Measurements from ENCODE around the gene SLC25A10.

The SLC25A10 gene

DNA sequence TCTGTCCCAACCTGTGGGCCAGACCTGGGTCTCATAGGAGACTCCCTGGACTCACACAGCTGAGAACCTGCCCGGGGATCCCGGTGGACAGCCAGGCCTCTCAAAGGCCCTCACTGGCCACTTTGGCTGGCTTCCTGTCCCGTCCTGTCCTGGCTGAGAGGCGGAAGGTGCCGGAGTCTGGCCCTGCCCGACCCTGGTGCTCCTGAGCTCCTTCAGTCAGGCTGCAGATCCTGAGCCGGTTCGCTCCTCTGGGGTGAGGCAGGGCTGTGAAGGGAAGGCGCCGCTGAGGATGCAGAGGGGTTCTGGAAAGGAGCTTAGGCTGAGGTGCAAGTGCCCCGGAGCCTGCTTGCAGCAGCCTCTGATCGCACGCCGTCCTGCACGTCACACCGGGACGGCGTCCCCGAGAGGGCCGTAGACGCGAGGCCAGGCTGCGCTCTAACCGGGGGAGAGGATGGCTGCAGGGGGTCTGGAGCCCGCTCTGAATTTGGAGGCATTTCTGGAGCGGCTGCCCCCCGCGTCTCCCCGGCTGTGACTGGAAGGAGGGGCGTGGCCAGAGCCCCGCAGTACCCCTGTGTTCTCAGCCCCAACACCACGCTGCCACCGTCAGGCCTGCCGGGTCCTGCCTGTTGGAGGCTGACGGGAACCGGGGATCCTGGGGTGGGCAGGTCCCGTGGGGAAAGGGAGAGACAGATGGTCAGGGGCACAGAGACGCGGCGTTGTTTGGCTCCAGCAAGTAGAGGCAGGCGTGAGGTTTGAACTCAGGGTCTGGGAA is 24.1 kb upstream of the SLC25A10 start:
- no peak for DNase-seq (ENCODE audit: low read depth)

DNA sequence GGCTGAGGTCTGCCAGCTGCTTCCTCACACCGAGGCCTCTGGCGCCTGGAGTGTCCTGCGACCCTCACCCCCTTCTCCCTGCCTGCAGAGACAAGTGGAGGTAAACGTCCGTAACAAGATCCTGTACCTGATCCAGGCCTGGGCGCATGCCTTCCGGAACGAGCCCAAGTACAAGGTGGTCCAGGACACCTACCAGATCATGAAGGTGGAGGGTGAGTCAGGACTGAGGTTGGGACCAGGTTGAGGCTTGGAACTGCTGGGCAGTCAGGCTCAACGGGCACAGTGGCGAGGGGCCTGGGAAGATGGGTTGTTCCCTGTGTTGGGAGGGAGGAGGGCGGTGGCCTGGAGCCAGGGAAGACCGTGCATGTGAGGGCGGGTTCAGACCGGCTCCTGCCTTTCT is 23.5 kb upstream of the SLC25A10 start:
- DNase-seq (ENCODE audit: low read depth) = no peak

DNA sequence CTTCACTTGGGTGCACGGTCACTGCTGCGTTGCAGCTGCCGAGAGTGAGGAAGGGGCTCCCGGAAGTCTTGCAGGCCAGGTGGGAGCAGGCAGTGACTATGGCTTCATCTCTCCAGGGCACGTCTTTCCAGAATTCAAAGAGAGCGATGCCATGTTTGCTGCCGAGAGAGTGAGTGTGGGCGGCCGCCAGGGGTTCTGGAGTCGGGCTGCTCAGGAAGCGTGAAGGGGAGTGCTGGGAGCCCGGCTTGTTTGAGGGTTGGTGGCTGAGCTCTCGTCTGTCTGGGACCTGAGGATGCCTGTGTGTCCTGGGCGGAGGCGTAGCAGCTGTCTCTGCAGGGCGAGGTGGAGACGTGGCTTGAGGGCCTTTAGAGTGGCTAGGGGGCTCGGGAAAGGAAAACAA is 22.0 kb upstream of the SLC25A10 start:
- DNase-seq (ENCODE audit: low read depth) = no peak

DNA sequence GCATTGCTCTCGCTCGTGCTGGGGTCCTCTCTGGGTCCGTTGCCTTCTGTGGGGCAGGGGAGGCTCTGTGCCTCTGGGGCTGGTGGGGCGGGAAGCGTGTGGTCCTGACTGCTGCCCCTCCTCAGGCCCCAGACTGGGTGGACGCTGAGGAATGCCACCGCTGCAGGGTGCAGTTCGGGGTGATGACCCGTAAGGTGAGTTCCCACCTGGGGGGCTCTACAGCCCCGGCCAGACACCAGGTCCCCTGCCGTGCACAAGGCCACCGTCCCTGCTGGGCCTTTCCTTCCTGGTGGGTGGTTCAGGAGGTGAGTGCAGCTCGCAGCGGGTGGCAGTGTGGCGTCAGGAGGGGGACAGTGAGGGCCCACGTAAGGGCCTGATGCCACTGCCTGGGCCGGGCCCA is 21.5 kb upstream of the SLC25A10 start:
- DNase-seq (ENCODE audit: low read depth) = no peak

DNA sequence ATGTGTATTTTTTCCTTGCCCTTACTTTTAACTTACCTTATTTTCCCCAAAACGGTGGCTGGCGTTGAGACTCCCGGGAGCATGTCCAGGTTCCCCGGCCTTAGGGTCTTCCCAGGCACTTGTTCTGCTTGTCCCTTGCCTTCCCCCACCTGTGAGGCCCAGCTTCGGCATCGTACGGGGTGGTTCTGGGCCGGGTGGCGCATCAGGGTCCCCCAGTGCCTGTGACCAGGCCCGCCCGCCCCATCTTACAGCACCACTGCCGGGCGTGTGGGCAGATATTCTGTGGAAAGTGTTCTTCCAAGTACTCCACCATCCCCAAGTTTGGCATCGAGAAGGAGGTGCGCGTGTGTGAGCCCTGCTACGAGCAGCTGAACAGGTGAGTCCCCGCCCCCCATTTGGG is 20.9 kb upstream of the SLC25A10 start:
- DNase-seq (ENCODE audit: low read depth) = no peak

DNA sequence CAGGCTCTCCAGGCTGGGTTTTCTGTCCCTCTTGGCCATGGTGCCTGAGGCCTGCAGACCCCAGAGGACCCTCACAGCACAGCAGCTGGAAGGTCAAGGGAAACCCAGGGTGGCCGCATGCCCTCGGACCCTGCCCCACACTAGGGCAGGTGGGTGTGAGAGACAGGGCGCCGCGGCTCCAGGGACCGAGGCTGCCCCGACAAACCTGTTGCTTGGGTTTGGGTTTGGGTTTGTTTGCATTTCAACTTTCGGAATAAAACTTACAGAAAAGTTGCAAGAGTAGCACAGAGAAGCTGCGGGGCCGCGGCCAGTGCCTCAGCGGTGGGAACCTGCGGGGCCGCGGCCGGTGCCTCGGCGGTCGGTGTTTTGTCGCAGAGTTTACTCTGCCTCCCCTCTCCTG is 20.5 kb upstream of the SLC25A10 start:
- DNase-seq (ENCODE audit: low read depth) = no peak

DNA sequence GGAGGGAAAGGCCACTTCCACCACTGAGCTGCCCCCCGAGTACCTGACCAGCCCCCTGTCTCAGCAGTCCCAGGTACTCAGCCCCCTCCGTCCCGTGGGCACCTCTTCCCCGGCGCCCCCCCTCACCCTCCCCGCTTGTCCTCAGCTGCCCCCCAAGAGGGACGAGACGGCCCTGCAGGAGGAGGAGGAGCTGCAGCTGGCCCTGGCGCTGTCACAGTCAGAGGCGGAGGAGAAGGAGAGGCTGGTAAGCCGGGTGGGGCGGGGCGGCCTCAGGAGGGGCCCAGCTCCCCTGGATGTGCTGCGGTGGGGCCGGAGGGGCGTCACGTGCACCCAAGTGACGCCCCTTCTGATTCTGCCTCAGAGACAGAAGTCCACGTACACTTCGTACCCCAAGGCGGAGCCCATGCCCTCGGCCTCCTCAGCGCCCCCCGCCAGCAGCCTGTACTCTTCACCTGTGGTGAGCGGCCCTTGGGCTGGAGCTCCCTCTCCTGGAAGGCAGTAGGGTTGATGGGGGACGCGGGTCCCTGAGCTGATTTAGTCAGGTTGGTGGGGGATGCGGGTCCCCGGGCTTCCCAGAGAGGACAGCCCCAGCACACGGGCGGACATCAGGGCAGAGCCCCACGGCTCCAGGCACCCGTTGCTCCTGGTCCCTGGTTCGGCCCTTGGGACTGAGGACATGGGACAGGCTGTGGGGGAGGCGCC is 18.4 kb upstream of the SLC25A10 start:
- DNase-seq (ENCODE audit: low read depth) = no peak

DNA sequence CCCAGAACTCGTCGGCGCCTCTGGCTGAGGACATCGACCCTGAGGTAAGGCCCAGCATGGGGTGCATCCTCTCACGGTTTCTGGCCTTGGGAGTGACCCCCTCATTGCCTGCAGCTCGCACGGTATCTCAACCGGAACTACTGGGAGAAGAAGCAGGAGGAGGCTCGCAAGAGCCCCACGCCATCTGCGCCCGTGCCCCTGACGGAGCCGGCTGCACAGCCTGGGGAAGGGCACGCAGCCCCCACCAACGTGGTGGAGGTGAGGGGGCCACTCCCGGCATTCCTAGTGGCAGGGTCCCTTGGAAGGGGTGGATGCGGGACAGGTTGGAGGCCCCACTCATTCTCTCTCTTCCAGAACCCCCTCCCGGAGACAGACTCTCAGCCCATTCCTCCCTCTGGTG is 17.3 kb upstream of the SLC25A10 start:
- no peak for DNase-seq (ENCODE audit: low read depth)

DNA sequence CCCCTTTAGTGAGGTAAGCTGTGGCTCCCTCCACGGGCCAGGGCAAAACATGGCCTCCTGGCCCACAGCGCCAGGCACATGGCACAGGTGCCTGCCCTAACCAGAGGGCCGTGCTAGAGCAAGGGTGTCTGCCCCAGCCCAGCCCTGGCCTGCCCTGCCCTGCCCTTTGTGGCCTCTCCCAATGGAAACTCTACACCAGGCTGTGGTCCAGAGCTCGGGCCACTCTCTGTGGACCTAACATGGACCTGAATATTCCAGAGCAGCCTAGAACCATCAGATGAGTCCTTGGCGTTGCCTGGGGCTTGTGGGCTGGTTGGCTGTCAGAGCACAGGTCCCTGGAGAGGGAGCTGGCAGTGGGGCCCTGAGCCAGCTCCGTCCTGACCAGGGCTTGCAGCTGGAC is 16.9 kb upstream of the SLC25A10 start:
- DNase-seq (ENCODE audit: low read depth) = no peak

DNA sequence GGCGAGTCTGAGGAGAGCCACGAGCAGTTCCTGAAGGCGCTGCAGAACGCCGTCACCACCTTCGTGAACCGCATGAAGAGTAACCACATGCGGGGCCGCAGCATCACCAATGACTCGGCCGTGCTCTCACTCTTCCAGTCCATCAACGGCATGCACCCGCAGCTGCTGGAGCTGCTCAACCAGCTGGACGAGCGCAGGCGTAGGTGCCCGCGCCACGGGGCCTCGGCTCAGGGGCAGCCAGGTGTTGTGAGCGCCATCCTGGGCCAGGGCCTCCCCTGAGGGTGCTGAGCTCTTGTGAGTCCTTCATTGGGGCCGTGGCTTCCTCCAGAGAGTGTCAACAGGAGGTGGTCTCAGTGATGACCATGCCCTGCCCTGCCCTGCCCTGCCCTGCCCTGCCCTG is 16.3 kb upstream of the SLC25A10 start:
- DNase-seq (ENCODE audit: low read depth) = no peak

DNA sequence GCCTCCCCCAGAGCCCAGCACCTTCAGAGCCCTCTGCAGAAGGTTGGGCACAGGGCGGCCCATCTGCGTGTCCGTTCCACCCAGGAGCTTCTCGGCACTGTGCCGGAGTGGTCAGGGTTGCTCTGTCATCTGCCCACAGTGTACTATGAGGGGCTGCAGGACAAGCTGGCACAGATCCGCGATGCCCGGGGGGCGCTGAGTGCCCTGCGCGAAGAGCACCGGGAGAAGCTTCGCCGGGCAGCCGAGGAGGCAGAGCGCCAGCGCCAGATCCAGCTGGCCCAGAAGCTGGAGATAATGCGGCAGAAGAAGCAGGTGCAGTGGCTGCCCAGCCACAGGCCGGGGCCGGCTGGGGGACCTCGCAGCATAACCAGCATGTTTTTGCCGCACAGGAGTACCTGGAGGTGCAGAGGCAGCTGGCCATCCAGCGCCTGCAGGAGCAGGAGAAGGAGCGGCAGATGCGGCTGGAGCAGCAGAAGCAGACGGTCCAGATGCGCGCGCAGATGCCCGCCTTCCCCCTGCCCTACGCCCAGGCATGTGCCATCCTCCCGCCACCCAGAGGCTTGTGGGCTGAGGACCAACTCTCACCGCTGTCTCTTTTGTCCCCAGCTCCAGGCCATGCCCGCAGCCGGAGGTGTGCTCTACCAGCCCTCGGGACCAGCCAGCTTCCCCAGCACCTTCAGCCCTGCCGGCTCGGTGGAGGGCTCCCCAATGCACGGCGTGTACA is 15.7 kb upstream of the SLC25A10 start:
- no peak for DNase-seq (ENCODE audit: low read depth)

DNA sequence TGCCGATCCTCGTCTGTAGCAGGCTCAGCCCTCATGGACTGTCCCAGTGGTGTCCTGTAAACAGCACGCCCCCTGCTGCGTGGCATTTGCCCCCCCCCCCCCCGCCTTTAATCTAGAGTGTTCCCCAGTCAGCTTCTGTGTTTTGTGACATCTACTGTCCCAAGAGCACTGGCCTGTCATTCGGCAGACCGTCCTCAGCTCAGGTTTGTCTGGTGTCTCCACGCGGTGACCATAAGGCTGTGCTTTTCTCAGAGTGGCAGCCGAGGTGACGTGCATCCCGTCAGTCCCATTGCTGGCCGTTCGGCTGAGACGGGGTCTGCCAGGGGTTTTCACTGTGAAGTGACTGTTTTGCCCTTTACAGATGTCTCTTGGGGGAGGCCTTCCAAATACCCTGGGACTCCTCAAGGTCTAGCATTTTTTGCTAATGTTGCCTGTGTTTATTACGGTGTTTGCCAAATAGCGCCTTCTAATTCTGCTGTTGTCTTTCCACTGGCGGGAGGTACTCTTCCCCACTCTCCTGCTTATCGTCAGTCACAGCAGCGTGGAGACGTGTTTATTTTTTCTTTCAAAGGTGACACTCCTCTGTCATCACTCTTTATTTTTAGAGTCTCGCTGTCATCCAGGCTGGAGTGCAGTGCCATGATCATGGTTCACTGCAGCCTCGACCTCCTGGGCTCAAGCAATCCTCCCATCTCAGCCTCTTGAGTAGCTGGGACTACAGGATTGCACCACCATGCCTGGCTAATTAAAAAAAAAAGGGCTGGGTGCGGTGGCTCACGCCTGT is 14.6 kb upstream of the SLC25A10 start:
- DNase-seq (ENCODE audit: low read depth) = no peak

DNA sequence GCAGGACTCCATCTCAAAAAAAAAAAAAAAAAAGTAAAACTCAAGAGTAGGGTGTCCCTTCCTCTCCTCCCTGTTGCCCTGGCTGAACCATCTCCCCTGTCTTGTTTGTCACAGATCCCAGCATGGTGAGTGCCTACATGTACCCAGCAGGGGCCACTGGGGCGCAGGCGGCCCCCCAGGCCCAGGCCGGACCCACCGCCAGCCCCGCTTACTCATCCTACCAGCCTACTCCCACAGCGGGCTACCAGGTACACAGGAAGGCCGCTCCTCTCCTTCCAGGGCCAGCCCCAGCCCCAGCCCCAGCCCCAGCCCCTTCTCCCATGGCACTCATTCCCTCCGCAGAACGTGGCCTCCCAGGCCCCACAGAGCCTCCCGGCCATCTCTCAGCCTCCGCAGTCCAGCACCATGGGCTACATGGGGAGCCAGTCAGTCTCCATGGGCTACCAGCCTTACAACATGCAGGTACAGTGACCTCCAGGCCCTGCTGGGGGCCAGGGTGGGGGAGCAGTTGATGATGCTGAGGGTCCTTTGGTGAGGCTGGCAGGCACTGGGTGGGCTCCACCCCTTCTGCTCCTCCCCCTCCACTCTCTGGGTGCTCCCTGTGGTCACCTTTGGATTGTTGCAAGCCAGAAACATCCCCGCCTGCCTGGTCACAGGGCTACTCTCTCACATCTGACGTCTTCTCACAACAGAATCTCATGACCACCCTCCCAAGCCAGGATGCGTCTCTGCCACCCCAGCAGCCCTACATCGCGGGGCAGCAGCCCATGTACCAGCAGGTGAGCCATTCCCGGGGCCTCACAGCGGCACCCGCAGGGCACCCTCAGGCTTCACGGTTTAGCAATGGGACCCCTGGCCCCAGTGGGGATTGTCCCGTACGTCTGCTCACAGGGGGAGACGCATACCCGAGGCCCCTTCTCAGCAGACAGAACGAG is 11.5 kb upstream of the SLC25A10 start:
- no peak for DNase-seq (ENCODE audit: low read depth)

DNA sequence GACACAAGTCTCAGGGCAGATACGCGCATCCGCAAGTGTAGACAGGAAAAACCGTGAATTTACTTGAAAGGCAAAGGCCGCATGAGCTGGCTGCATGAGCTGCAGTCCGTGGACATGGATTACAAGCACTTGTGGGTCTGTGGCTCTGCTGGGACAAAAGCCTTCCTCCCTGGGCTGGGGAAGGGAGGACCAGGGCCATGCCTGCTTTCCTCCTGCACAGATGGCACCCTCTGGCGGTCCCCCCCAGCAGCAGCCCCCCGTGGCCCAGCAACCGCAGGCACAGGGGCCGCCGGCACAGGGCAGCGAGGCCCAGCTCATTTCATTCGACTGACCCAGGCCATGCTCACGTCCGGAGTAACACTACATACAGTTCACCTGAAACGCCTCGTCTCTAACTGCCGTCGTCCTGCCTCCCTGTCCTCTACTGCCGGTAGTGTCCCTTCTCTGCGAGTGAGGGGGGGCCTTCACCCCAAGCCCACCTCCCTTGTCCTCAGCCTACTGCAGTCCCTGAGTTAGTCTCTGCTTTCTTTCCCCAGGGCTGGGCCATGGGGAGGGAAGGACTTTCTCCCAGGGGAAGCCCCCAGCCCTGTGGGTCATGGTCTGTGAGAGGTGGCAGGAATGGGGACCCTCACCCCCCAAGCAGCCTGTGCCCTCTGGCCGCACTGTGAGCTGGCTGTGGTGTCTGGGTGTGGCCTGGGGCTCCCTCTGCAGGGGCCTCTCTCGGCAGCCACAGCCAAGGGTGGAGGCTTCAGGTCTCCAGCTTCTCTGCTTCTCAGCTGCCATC is 10.6 kb upstream of the SLC25A10 start:
- DNase-seq (ENCODE audit: low read depth) = no peak

DNA sequence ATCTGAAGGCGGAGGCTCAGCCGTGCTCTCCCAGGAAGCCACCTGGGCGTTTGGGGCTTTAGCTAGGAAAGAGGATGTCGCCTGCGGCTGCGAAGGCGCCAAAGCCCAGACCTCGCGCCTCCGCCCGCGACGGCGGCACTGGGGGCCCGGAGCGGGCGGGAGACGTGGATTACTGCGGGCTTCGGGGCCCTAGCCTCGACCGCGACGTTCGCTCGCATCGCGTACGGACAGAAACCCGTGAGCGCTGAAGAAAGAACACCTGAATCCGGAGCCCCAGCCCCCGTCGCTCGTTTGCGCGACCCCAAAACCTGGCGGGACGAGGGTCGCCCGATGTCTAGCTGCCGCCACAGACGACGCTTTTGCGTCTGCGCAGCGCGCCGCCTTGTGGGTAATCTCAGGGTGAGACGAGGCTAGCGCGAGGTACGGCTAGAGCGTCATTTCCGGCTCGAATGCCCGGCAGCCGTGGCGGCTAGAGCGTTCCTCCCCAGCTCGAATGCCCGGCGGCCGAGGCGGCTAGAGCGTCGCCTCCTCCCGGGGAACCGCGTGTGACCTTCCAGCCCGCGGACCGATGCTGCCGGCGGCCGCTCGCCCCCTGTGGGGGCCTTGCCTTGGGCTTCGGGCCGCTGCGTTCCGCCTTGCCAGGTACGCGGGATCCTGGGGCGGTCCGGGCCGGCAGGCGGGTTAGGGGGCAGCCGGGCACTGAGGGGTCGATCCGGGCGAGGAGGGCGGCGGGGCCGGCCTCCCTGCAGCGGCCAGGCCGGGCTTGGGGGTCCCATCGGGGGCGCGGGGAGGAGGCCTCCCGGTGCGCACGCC is 8.9 kb upstream of the SLC25A10 start, which contains the start of gene MRPL12:
TSS of gene MRPL12 (plus strand) at position 434 of the 813 bp plus-strand sequence. CDS start at position 569, 135 bp downstream.
- DNase-seq (ENCODE audit: low read depth) = peak; percentile 87

DNA sequence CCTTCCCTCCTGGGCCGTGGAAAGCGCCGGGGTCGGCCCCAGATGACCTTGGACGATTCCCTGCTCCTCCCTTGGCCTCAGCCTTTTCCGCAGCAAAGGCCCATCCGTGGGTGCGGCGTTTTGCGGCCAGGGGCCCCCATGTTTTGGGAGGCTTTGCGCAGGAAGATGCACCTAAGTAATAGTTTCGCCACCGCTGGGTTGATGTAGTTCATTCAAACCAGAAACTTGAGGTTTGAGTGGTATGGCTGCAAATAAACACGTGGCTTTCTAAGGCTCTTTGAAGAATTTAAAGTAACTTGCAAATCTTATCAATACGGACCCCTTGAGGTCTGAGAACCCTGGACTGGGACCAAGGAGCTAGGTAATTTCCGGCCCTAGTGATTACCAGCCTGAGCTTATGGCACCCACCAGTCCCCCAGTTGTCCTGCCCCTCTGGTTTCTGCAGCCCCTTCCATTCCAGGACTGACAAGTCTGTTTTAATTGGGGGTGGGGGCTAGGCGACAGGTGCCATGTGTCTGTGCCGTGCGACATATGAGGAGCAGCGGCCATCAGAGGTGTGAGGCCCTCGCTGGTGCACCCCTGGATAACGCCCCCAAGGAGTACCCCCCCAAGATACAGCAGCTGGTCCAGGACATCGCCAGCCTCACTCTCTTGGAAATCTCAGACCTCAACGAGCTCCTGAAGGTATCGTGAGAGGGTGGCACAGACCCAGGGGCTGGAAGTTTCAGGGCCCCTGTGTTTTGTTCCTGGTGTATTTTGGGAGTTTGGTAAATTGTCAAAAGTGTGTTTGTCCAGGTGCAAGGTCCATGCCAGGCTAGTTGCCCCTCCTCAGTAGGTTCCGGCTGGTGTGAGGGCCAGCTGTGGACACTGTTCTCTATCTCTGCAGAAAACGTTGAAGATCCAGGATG is 8.1 kb upstream of the SLC25A10 start:
- DNase-seq (ENCODE audit: low read depth) = no peak

DNA sequence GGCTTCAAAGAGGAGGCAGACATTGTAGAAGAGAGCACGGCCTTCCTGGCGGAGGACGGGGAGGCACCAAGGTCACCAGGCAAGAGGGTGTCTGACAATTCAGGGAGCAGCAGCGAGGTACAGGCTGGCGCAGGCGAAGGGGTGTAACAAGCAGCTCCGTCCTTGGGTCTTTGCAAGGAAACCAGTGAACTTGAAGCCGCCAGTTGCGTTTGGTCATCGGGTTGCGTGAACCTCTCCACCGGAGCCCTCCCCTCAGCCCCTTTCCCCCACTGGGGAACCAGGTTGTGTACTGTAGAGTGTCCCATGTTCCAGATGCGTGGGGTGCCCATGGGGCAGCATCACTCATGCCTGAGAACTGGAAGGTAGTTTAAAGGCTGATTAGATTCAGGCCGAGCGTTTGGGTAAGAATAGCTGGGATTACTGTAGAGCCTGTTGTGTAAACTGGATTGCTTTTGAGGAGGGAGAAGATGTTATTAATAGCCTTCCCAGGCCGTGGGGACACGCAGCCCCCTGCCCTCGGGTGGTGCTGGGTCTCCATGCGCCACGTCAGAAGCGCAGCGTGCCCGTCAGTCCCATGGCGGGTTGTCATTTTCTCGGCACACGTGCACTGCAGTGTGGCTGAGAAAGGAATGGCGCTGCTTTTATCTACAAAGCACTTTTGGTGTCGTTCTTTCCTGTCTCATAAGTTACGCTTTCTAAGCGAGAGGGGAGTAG is 6.4 kb upstream of the SLC25A10 start:
- DNase-seq (ENCODE audit: low read depth) = no peak

DNA sequence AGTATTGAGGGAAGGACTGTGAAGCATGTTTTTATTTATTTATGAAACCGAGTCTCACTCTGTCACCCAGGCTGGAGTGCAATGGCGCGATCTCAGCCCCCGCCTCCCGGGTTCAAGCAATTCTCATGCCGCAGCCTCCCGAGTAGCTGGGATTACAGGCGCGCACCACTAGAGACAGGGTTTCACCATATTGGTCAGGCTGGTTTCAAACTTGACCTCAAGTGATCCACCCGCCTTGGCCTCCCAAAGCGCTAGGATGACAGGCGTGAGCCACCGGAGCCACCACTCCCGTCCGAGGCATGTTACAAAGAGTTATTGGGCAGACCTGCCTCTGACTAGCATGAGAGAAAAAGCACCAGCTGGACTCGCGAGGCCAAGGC is 5.9 kb upstream of the SLC25A10 start:
- DNase-seq (ENCODE audit: low read depth) = no peak
